ENCODE results near the gene GRID1.
"Not testable (repeated sequence)": the region's sequence is repeated elsewhere in the genome, so short reads cannot be mapped to it uniquely, and the experiment has no call there.

GRID1 gene

DNA sequence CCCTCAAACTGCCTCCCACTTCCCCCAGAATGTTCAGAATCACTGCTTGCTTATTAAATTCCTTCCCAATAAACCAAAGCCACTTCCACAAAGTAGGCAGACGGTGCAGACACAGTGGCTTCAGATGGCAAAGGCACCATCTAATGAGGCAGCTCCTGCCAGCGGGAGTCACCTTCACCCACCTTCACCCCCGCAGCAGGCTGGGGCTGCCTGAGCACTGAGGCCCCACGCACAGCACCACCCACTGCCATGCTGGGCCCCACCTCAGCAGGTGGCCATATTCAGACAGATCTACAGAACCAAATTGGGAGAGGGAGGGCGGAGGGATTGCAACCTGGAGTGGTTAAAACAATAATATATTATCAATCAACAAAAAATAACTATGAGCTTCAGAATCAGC, 118.5 kb downstream of the GRID1 start:
- Histone ChIP-seq H3K27me3 (replicated peaks; ENCODE audit: control insufficient read depth, insufficient read depth, low read length) (no peaks in the 10 kb centered on the region), H3K4me1 (ENCODE audit: control insufficient read depth, insufficient read depth, low read length) (no peaks in the 10 kb centered on the region), H3K9ac (ENCODE audit: low read length) (no peak overlapping the region), H3K9me3 (ENCODE audit: control insufficient read depth, low read length) (no peaks in the 10 kb centered on the region), H3K36me3 (ENCODE audit: control insufficient read depth, insufficient read depth, low read length, severe bottlenecking) (no peaks in the 10 kb centered on the region), H3K4me3 (ENCODE audit: low read length) (no peak overlapping the region)
- no peak for DNase-seq (ENCODE audit: low read depth)

DNA sequence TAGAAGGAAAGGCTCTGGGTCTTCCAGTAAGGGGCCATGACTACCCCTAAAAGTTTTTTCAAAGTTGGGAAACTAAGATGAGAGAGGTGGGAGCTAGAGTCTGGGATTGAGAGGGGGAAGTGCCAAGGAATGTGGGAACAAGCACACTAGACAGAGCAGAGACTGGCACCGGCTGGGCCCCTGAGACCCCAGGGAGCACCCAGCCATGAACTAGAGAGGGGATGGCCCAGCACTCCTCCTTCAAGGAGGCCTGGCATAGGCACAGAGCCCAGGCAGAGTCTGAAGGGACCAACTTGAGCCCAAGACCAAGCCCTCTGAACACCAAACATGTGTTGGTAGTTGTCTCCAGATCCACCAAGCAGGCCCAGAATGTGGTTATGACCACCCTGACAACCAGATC, 119.0 kb downstream of the GRID1 start:
- no peaks in the 10 kb centered on the region for H3K9me3 ChIP-seq (ENCODE audit: control insufficient read depth, low read length)
- no peaks in the 10 kb centered on the region for H3K27me3 ChIP-seq (replicated peaks; ENCODE audit: control insufficient read depth, insufficient read depth, low read length)
- no peak overlapping the region for H3K4me3 ChIP-seq (ENCODE audit: low read length)
- no peaks in the 10 kb centered on the region for H3K36me3 ChIP-seq (ENCODE audit: control insufficient read depth, insufficient read depth, low read length, severe bottlenecking)
- no peak for DNase-seq (ENCODE audit: low read depth)
- no peaks in the 10 kb centered on the region for H3K4me1 ChIP-seq (ENCODE audit: control insufficient read depth, insufficient read depth, low read length)
- no peak overlapping the region for H3K9ac ChIP-seq (ENCODE audit: low read length)

DNA sequence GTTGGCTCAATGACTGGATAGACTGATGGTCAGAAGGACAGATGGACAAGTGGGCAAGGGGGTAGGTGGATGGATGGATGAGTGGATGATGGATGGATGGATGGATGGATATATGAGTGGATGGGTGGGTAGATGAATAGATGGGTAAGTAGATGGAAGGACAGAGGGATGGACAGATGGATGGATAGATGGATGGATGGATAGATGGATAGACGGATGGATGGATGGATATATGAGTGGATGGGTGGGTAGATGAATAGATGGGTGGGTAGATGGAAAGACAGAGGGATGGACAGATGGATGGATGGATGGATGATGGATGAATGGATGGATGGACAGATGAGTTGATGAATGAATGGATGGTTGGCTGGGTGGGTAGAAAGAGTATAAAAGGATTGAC, 119.5 kb downstream of the GRID1 start:
- Histone ChIP-seq H3K27me3 (replicated peaks; ENCODE audit: control insufficient read depth, insufficient read depth, low read length) (no peaks in the 10 kb centered on the region), H3K4me3 (ENCODE audit: low read length) (no peak overlapping the region), H3K9ac (ENCODE audit: low read length) (no peak overlapping the region), H3K9me3 (ENCODE audit: control insufficient read depth, low read length) (no peaks in the 10 kb centered on the region), H3K36me3 (ENCODE audit: control insufficient read depth, insufficient read depth, low read length, severe bottlenecking) (no peaks in the 10 kb centered on the region), H3K4me1 (ENCODE audit: control insufficient read depth, insufficient read depth, low read length) (no peaks in the 10 kb centered on the region)
- DNase-seq (ENCODE audit: low read depth), result no peak

DNA sequence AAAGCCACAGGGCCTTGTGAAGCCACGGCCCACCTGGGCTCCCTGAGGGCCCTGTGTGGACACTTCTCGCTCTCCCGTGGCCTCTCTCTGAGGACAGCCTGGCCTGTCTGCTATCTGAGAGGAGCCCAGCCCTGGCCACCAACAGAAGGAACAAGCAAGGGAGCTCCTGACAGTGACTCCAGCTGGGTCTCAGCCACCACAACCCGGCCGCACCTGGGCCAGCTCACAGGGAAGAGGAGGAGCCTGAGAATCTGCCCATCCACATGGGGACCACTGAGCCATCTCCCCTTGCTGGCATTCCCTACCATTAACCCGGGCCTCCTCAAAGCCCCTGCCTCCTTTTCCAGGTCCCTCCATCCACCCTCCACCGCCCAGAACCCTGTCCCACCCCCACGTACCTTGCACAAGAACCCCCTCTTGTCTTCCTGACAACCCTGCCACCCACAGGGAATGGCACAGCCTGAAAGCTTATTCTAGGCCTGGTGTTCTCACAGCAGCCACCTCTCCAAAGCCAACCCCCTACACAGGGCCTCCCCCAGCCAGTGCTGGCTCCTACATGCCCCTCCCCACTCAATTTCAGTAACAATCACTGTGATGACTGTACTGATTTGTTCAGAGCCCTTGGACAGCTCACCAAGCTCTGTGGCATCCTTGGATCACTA, 120.2 kb downstream of the GRID1 start:
- no peak overlapping the region for H3K9ac ChIP-seq (ENCODE audit: low read length)
- H3K4me3 ChIP-seq (ENCODE audit: low read length), result no peak overlapping the region
- H3K4me1 ChIP-seq (ENCODE audit: control insufficient read depth, insufficient read depth, low read length), result no peaks in the 10 kb centered on the region
- no peaks in the 10 kb centered on the region for H3K36me3 ChIP-seq (ENCODE audit: control insufficient read depth, insufficient read depth, low read length, severe bottlenecking)
- no peaks in the 10 kb centered on the region for H3K9me3 ChIP-seq (ENCODE audit: control insufficient read depth, low read length)
- no peaks in the 10 kb centered on the region for H3K27me3 ChIP-seq (replicated peaks; ENCODE audit: control insufficient read depth, insufficient read depth, low read length)
- no peak for DNase-seq (ENCODE audit: low read depth)

DNA sequence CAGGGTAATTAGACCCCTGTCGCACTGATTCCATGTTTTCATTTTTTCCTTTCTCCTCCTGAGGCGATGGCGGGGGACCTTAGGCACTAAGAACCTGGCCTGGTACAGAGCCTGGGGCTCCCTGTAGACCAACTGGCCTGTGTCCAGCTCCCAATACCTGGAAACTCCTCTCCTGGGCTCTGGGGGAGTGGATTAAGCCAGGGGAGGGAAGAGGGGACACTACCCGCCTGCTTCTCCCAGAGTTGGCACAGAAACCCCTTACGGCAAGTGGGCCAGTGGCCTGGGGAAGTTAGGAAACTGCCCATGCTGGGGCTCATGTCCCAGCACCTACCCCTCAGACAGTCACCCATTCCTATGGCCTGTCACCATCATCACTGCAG, 121.6 kb downstream of the GRID1 start:
- H3K9ac ChIP-seq (ENCODE audit: low read length), result no peak overlapping the region
- no peak for DNase-seq (ENCODE audit: low read depth)
- H3K27me3 ChIP-seq (replicated peaks; ENCODE audit: control insufficient read depth, insufficient read depth, low read length), result no peaks in the 10 kb centered on the region
- no peaks in the 10 kb centered on the region for H3K9me3 ChIP-seq (ENCODE audit: control insufficient read depth, low read length)
- no peaks in the 10 kb centered on the region for H3K36me3 ChIP-seq (ENCODE audit: control insufficient read depth, insufficient read depth, low read length, severe bottlenecking)
- no peak overlapping the region for H3K4me3 ChIP-seq (ENCODE audit: low read length)
- no peaks in the 10 kb centered on the region for H3K4me1 ChIP-seq (ENCODE audit: control insufficient read depth, insufficient read depth, low read length)

DNA sequence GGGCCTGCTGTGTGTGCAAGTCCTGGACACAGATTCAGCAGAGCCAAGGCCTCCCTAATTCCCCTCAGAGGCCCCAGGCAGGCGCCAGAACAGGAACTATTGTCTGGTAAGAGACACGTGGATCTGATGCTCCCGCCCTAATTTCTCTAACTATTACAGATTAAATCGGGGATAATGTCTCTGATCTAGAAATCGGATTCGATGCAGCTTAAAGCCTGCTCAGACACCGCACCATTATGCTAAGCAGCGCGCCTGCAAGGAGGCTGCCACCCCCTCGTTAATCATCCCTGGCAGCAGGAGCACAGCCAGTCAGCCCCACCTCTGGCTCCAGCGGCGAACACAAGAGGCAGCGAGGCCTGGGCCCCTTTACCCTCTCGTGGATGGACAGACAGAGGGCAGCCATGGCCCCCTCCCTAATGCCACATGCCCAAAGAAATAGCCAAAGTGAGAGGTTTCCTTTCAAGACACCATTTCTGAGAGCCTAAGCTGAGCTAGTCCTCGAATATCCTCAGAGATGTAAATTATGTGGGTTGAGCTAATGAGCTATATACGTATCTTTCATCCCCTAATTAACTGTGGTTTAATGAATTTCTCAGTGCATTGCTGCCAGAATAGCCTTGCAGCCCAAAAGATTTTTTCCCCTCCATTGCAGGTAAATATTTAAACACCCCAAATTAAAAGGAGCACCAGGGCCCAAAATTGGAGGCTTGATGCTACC, 122.1 kb downstream of the GRID1 start:
- H3K27me3 ChIP-seq (replicated peaks; ENCODE audit: control insufficient read depth, insufficient read depth, low read length), result no peaks in the 10 kb centered on the region
- no peaks in the 10 kb centered on the region for H3K4me1 ChIP-seq (ENCODE audit: control insufficient read depth, insufficient read depth, low read length)
- DNase-seq (ENCODE audit: low read depth), result no peak
- H3K36me3 ChIP-seq (ENCODE audit: control insufficient read depth, insufficient read depth, low read length, severe bottlenecking), result no peaks in the 10 kb centered on the region
- no peaks in the 10 kb centered on the region for H3K9me3 ChIP-seq (ENCODE audit: control insufficient read depth, low read length)
- H3K4me3 ChIP-seq (ENCODE audit: low read length), result no peak overlapping the region
- H3K9ac ChIP-seq (ENCODE audit: low read length), result no peak overlapping the region

DNA sequence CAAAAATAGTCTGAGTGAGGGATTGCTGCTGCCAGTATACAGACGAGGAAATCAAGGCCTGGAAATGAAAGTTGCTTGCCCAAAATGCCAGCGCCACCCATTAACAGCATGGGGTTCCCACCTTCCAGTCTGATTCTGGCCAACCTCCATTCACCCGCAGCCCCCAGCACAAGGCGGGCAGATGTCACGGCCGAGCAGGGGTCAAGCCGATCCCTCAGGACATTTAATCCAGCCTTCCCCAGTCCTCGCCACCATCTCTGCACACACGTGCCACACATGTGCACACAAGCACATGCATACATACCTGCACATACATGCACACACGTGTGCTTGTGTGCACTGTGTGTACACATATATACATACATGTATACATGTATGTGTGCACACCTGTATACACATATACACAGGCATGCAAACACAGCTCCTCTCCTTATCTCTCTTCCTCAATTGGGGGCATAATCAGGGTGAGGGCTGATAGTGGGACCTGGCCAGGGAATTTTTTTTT, 122.9 kb downstream of the GRID1 start:
- DNase-seq (ENCODE audit: low read depth), result no peak
- Histone ChIP-seq H3K4me3 (ENCODE audit: low read length) (no peak overlapping the region), H3K27me3 (replicated peaks; ENCODE audit: control insufficient read depth, insufficient read depth, low read length) (no peaks in the 10 kb centered on the region), H3K36me3 (ENCODE audit: control insufficient read depth, insufficient read depth, low read length, severe bottlenecking) (no peaks in the 10 kb centered on the region), H3K9me3 (ENCODE audit: control insufficient read depth, low read length) (no peaks in the 10 kb centered on the region), H3K4me1 (ENCODE audit: control insufficient read depth, insufficient read depth, low read length) (no peaks in the 10 kb centered on the region), H3K9ac (ENCODE audit: low read length) (no peak overlapping the region)

DNA sequence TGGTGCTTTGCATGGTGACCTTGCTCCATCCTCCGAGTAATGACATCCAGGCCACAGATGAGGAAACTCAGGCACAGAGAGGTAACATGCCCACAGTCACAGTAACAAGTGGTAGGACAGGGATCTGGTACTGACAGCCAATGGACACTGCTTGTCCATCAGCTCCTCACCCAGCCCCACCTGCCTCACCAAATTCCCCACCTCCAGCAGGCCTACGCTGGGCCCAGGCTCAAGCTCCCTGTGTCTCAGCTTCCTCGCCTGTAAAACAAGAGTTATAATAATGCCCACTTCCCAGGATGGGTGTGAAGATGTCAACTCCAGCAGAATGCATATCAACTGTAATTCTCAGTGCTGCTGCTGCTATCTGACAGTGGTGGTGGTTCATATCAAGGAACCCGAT, 123.8 kb downstream of the GRID1 start:
- no peak for DNase-seq (ENCODE audit: low read depth)
- Histone ChIP-seq H3K9ac (ENCODE audit: low read length) (no peak overlapping the region), H3K4me3 (ENCODE audit: low read length) (no peak overlapping the region), H3K27me3 (replicated peaks; ENCODE audit: control insufficient read depth, insufficient read depth, low read length) (no peaks in the 10 kb centered on the region), H3K4me1 (ENCODE audit: control insufficient read depth, insufficient read depth, low read length) (no peaks in the 10 kb centered on the region), H3K36me3 (ENCODE audit: control insufficient read depth, insufficient read depth, low read length, severe bottlenecking) (no peaks in the 10 kb centered on the region), H3K9me3 (ENCODE audit: control insufficient read depth, low read length) (no peaks in the 10 kb centered on the region)

DNA sequence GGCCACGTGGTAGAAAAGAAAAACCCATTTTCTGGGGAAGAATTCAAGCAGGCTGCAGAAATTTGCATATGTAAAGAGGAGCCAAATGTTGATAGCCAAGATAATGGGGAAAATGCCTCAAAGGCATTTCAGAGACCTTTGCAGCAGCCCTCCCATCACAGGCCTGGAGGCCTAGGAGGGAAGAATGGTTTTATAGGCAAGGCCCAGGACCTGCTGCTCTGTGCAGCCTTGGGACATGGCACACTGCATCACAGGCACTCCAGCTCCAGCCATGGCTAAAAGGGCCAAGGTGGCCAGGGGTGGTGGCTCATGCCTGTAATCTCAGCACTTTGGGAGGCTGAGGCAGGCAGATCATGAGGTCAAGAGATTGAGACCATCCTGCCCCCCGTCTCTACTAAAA, 128.5 kb downstream of the GRID1 start:
- not testable (repeated sequence) for DNase-seq (ENCODE audit: low read depth); H3K9ac ChIP-seq (ENCODE audit: low read length); H3K27me3 ChIP-seq (replicated peaks; ENCODE audit: control insufficient read depth, insufficient read depth, low read length); H3K36me3 ChIP-seq (ENCODE audit: control insufficient read depth, insufficient read depth, low read length, severe bottlenecking); H3K9me3 ChIP-seq (ENCODE audit: control insufficient read depth, low read length); H3K4me3 ChIP-seq (ENCODE audit: low read length); H3K4me1 ChIP-seq (ENCODE audit: control insufficient read depth, insufficient read depth, low read length)

DNA sequence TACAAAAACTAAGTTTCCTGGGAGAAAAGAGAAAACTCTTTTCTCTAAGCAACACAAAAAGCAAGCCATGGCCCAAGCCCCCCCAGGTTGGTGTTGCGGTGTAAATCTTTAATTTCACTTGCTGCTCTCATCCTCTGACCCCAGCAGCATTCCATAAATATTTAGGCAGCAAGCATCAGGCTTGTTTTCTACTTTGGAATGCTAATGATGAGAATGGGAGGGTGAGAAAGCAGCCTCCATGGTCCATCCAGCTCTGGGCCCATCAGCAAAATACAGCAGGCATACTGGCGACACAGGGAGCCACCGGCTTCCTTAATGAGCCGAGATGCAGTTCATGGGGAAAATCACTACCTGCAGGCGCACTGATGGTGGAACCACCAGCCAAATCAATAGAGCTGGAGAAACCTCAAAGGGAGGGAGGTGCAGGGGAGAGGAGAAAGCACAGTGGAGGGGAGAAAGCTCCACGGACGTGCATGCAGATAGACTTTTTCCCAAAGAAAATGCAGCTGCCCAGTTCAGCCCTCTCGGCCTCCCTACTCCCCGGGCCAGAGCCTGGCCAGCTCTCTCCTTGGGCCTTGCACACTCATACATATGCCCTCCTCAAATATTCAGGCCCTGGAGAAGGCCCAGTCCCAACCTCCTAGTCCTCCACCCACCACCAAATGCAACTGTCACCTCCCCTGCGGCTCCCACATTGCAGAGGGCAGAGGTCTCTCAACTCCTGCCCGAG, 131.9 kb downstream of the GRID1 start:
- no peaks in the 10 kb centered on the region for H3K4me1 ChIP-seq (ENCODE audit: control insufficient read depth, insufficient read depth, low read length)
- H3K27me3 ChIP-seq (replicated peaks; ENCODE audit: control insufficient read depth, insufficient read depth, low read length), result peaks cover 4% of the 10 kb centered on the region
- H3K36me3 ChIP-seq (ENCODE audit: control insufficient read depth, insufficient read depth, low read length, severe bottlenecking), result no peaks in the 10 kb centered on the region
- H3K9ac ChIP-seq (ENCODE audit: low read length), result no peak overlapping the region
- H3K9me3 ChIP-seq (ENCODE audit: control insufficient read depth, low read length), result no peaks in the 10 kb centered on the region
- DNase-seq (ENCODE audit: low read depth), result no peak
- H3K4me3 ChIP-seq (ENCODE audit: low read length), result no peak overlapping the region

DNA sequence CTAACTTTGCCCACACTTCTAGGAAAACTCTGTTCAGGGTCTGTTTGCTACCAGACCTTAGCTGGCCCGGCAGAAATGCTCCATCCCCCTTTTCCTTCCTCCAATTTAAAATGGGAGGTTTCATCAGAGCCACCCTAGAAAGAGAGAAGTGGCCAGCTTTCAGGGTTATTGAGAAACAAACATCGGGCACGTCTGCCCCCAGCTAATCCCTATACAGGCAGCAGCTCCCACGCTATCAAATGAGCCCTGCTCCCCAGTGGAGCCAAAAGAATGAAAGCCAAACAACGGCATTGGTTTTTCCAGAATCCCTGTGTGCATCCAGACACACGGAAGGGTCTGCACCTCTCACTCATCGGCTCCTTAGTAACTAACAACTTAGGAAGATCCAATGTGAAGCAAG, 132.5 kb downstream of the GRID1 start:
- no peaks in the 10 kb centered on the region for H3K9me3 ChIP-seq (ENCODE audit: control insufficient read depth, low read length)
- H3K4me1 ChIP-seq (ENCODE audit: control insufficient read depth, insufficient read depth, low read length), result no peaks in the 10 kb centered on the region
- H3K4me3 ChIP-seq (ENCODE audit: low read length), result no peak overlapping the region
- no peak for DNase-seq (ENCODE audit: low read depth)
- no peaks in the 10 kb centered on the region for H3K36me3 ChIP-seq (ENCODE audit: control insufficient read depth, insufficient read depth, low read length, severe bottlenecking)
- H3K27me3 ChIP-seq (replicated peaks; ENCODE audit: control insufficient read depth, insufficient read depth, low read length), result peaks cover 4% of the 10 kb centered on the region
- no peak overlapping the region for H3K9ac ChIP-seq (ENCODE audit: low read length)
